NB4 (cell line): ENCODE results near the gene ABHD4.

ENCODE experiments used
- MYC ChIP-seq: IDR thresholded peaks from 2 replicates; pipeline ENCODE4 v1.6.1; 2011; ENCODE audit warnings: low read depth, low read length
- POLR2A ChIP-seq: IDR thresholded peaks from 2 replicates; pipeline ENCODE4 v1.6.1; 2011; ENCODE audit warnings: mild to moderate bottlenecking; ENCODE audit not compliant: insufficient read length; ENCODE audit errors: extremely low read depth
- TF ChIP-seq, protein P1 (sequence below): IDR thresholded peaks from one replicate; pipeline ENCODE4 v1.5.1; 2012; ENCODE audit warnings: low read depth, low read length
- TF ChIP-seq, protein P2 (sequence below): IDR thresholded peaks from 2 replicates; pipeline ENCODE4 v1.6.1; 2011; ENCODE audit warnings: low read depth, low read length

DNA sequence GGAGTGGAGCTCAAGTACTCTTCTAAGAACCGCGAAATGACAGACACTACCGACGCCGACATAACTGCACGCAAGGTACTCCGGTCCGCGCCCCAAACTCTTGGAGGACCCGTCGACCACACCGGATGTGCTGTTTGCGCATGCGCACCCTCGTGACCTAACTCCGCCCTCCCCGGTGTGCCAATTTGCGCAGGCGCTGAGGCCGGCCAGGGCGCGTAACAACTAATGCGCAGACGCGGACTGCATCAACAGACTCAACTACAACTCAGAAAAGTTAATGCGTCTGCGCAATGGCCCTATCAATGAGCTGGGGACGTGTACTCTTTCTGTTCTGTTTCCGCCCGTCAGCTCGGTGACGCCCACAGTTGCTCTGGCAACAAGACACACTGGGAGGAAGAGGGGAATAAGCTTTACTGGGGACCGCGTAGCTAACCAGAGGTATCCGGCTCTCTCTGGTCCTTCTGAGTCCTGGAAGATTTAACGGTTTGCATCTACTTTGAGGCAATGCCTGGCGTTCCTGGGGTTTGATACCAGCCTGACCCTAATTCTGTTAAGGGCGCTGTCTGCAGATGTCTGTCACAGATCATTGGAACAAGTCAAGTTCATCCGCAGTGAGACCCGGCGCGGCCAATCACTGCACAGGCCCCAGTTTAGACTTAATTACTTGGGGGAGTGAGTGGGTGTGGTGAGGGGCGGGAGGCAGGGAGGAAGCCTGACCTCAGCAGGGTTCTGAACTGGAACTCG lies 8.8 kb upstream of the ABHD4 start, which contains the start of gene DAD1:
- TF ChIP-seq, protein P1, sequence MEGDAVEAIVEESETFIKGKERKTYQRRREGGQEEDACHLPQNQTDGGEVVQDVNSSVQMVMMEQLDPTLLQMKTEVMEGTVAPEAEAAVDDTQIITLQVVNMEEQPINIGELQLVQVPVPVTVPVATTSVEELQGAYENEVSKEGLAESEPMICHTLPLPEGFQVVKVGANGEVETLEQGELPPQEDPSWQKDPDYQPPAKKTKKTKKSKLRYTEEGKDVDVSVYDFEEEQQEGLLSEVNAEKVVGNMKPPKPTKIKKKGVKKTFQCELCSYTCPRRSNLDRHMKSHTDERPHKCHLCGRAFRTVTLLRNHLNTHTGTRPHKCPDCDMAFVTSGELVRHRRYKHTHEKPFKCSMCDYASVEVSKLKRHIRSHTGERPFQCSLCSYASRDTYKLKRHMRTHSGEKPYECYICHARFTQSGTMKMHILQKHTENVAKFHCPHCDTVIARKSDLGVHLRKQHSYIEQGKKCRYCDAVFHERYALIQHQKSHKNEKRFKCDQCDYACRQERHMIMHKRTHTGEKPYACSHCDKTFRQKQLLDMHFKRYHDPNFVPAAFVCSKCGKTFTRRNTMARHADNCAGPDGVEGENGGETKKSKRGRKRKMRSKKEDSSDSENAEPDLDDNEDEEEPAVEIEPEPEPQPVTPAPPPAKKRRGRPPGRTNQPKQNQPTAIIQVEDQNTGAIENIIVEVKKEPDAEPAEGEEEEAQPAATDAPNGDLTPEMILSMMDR = no peak
- TF ChIP-seq POLR2A (peak; percentile 91), MYC (no peak)
- TF ChIP-seq, protein P2, sequence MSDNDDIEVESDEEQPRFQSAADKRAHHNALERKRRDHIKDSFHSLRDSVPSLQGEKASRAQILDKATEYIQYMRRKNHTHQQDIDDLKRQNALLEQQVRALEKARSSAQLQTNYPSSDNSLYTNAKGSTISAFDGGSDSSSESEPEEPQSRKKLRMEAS = 0 out of 2 replicates have a peak, but pooled peaks have one; percentile 51
